ENCODE data around the gene UQCR11.

The UQCR11 gene

GRCh38 chr19:1613808-1614570 is 8.7 kb upstream of the UQCR11 start:
- no peak for DNase-seq

DNA sequence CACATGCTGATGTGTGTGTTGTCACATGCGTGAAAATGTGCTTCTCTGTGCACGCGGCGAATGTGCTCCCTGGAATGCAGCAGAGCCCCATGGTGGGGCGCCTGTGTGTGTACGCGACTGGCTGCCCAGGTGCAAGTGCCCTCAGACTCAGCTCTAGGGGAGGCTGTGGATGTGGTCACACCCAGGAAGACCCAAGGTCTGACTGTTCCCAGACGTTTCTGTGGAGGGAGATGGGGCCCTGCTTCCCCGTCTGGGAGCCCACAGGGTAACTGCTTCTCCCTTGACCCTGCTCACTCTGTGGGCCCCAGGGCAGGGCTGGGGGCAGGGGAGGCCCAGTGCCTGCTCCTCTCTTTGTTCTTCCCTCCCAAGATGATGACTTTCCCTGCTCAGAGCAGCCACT is 7.9 kb upstream of the UQCR11 start:
- no peak for DNase-seq

- DNase-seq = no peak
Observed at GRCh38 chr19:1612114-1613086, 7.1 kb upstream of the UQCR11 start.

DNA sequence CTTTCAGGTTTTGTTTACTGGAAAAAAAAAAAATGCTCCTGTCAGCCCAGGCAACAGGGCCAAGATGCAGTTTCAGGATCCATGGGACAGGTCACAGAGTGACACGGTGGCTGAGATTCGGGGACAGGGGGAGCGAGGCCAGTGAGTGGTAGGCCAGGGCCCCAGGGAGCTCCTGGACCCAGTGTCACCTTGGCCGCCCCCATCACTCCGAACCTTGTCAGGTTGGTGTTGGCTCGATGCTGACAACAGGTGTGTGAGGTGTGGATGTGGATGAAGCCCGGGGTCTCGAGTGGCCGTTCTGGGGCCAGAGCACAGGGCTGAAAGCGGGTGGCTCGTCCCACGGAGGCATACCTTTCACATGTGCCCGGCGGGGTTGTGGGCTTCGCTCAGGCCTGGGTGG is 6.1 kb upstream of the UQCR11 start:
- DNase-seq = no peak

DNA sequence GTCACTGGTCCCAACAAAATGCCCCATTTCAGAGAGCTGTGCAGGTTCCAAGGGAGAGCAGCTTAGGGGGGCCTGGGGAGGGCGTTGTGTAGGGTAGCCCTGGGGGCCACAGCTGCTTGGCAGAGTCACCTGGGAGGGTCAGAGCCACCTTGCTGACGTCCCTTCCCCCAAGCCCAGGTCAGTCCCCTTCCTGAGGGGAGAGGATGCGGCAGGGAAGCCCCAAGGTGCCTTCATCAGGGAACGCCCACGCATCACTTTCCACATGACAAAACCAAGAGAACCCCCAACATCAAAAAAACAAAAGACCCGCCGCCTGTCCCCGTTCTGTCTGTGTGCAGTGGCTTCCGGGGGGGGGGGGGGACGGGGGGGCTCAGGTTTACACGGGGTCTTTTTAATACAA is 5.3 kb upstream of the UQCR11 start:
- DNase-seq = no peak

DNA sequence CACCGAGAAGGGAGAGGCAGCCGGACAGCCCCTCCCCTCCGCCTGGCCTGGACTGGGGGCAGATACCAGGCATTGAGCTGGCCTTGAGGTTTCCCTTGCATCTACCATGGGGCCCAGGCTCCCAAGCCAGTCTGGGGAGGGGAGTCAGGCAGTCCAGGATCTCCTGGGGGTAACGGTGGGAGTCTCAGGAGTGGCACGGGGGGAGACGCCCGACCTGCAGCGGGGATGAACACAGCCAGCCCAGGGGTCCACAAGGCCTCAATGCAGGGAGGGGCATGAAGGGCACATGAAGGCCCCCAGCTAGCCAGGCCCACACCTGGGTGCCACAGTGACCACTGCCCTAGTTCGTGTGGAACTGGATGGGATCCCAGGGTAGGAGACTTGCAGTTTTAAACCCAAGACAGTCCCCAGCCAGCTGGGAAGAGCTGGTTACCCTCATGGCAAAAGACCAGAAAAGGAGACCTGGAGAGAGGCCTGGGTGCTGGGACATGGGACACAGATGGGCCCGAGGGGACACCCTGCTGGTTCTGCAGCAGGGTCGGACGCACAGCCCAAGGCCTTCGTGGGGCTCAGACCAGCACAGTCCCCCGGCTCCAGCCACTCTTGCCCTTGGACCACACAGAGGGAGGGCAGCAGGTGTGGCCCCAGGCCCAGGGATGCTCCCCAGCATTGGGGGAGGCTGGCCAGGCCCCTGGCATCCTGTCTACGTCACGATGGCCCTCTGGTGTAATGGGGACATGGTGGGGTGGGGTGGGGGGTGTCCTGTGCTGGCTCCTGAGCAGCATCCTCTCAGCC is 4.6 kb upstream of the UQCR11 start:
- DNase-seq = no peak

GRCh38 chr19:1609103-1609396 is 3.8 kb upstream of the UQCR11 start:
- no peak for DNase-seq

GRCh38 chr19:1608359-1609102 is 3.3 kb upstream of the UQCR11 start:
- DNase-seq = no peak

DNA sequence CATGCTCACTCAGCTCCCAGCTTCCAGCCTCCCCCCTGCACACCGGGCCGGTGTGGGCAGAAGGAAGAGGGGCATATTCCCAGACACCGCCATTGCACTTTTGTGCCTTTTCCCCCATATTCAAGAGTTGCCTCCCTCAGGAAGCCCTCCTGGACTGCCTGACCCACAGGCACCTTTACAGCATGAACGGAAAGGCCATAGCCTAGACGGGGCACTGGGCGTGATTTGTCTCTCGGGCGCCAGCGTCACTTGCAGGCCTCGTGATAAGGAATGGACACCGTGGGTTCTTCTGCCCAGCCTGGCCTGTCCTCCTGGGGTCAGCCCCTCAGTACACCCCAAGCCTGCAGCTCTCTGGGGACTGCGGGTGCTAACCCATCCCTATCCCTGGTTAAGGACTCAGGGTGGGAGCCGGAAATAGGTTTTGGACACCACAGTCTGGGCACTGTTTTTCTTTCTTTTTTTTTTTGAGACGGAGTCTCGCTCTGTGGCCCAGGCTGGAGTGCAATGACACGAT is 933 bp upstream of the UQCR11 start:
- DNase-seq = no peak

DNA sequence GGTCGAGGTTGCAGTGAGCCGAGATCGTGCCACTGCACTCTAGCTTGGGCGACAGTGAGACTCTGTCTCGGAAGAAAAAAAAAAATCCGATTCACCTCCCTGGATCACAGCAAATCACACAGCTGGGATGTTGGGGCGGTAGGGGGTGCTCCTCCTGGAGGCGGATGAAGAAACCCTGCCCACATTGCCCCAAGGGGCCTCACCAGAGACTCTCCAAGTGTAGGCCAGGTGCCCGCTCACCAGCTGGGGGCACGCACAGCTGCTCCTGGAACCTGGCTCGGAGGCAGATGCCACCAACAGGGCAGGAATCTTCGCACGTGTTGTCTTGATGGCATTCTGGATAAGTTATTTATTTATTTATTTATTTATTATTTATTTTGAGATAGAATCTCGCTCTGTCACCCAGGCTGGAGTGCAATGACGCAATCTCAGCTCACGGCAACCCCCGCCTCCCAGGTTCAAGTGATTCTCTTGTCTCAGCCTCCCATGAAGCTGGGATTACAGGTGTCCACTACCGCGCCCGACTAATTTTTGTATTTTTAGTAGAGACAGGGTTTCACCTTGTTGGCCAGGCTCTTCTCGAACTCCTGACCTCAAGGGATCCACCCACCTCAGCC is 3.1 kb downstream of the UQCR11 start:
- DNase-seq = no peak

DNA sequence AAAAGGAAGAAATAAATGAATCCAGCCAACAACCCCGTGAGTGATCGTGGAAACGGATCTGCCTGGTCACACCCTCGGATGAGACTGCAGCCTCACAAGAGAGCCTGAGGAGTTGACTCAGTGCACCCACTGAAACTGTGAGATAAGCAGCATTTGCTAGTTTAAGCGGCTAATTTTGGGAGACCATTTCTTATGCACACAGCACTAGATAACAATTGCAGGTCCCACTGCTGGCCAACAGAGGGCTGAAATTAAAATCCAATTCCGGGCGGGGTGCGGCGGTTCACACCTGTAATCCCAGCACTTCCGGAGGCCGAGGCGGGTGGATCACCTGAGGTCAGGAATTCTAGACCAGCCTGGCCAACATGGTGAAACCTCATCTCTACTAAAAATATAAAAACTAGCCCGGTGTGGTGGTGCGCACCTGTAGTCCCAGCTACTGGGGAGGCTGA is 3.6 kb downstream of the UQCR11 start:
- no peak for DNase-seq

DNA sequence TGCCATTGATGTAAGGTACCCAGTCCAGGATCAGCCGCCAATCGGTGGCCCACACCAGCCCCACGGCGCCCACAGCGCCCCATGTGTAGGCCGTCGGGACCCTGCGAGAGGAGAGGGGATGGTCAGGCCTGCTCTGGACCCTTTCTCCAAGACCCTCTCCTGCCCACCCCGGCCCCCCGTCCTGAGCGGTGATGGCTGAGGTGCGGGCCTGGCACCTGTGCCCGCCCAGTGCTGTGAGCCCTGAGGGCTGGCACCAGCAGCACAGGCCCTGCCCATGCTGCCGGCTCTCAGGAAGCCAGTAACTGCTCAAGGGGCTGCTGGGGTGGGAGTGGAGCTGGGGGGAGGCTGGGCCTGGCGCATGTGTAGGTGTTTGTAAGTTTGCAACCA is 5.8 kb downstream of the UQCR11 start:
- DNase-seq = no peak

- DNase-seq = no peak
Observed at GRCh38 chr19:1598777-1599459, 6.3 kb downstream of the UQCR11 start.

GRCh38 chr19:1593501-1593772 is 11.8 kb downstream of the UQCR11 start:
- DNase-seq = no peak

- peak; percentile 80 for DNase-seq
Observed at GRCh38 chr19:1592755-1593500, 12.3 kb downstream of the UQCR11 start, which contains the start of gene MBD3. Gene MBD3, minus strand, starts transcription at chr19:1592865. Its CDS starts 234 bp downstream, at chr19:1592631.

GRCh38 chr19:1592024-1592754 is 13.1 kb downstream of the UQCR11 start:
- peak; percentile 72 for DNase-seq

- DNase-seq = no peak
Observed at GRCh38 chr19:1591421-1592023, 13.7 kb downstream of the UQCR11 start.

GRCh38 chr19:1590641-1591397 is 14.4 kb downstream of the UQCR11 start:
- no peak for DNase-seq

DNA sequence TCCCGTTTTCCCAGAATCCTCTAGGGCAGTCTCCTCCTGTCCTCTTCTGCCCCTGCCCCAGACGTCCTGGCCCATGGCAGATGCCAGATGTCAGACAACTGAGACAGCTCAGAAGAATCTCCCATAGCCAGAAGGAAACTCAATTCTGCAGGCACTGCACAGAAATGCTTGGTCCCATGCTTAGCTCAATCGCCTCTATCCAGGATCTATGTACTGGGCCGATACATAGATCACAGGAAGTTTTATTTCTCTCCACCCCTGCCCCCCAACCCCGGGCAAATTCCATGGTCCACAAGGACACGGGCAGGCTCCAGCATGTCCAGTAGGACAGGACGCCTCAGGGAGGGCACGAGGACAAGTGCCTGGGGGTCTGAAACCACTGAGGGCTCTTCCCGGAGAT is 17.4 kb downstream of the UQCR11 start:
- DNase-seq = no peak
